Large intestine (tissue), 3 donors: ENCODE data around the gene AP4B1. TPM values are rescaled to one million over a fixed set of nuclear protein-coding genes. Genes with fewer than 3 reads are reported as not detected.

Source experiments
- DNase-seq, 2 donors: peaks; one replicate each; pipeline versions ENCODE4 v3.0.0 to v3.0.0-alpha.2; 2013
- H3K27ac ChIP-seq: one replicate; pipeline ENCODE4 v1.5.1; 2013; ENCODE audit warnings: low read length
- H3K27me3 ChIP-seq: 2 replicates; pipeline ENCODE4 v1.6.1; 2013; ENCODE audit warnings: low read length; ENCODE audit not compliant: control insufficient read depth, insufficient read depth
- H3K36me3 ChIP-seq: 2 replicates; pipeline ENCODE4 v1.6.1; 2013; ENCODE audit warnings: low read length; ENCODE audit not compliant: control insufficient read depth, insufficient read depth
- H3K4me1 ChIP-seq: one replicate; pipeline ENCODE4 v1.6.1; 2013; ENCODE audit warnings: low read length; ENCODE audit not compliant: control insufficient read depth, insufficient read depth
- H3K4me3 ChIP-seq: one replicate; pipeline ENCODE4 v1.5.1; 2013; ENCODE audit warnings: low read length
- H3K9me3 ChIP-seq: one replicate; pipeline ENCODE4 v1.6.1; 2013; ENCODE audit warnings: mild to moderate bottlenecking, low read depth, low read length, moderate library complexity; ENCODE audit not compliant: control insufficient read depth
- WGBS: methylation state at CpG from one replicate; pipeline ENCODE4 v1.1.5; 2013; ENCODE audit warnings: low lambda C conversion rate; ENCODE audit not compliant: insufficient coverage; 5-methylcytosine and 5-hydroxymethylcytosine counted together
- polyA plus RNA-seq: library from polyadenylated mRNA; unstranded; fragments of 120-200 nt; gene quantifications from one replicate; pipeline ENCODE4 v1.2.1, GENCODE V29; 2013

AP4B1 gene
- polyA plus RNA-seq, 1 donor: 39.6 TPM

DNA sequence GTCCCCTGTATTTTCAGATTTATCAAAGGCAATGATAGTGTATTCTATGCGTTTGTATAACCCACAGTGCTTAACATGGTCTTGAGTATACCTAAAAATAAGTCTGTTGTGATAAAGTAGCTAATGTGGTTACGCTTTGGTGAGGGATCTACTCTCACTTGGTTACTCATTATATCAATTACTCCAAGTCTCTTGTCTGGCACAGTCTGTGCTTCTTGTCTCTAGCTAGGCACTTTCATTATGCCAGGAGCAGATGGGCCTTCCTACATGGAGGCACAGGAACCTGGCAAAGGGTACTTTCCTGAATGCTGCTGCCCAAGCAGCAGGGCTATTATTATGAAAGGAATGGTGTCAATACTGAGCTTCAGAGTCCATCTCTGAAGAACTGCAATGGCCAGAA lies 28.9 kb downstream of the AP4B1 start:
- peak overlapping the region; percentile 81 for H3K27ac ChIP-seq
- no CpG with 5 or more reads among the region's 2 CpGs for WGBS
- DNase-seq: no peak

GRCh38 chr1:113874012-113874879 lies 30.4 kb downstream of the AP4B1 start:
- H3K36me3 ChIP-seq: no peaks in the 10 kb centered on the region
- H3K4me3 ChIP-seq: no peak overlapping the region
- 86% methylated on average over 1 of the region's 1 CpG for WGBS
- H3K27ac ChIP-seq: no peak overlapping the region
- H3K27me3 ChIP-seq: no peaks in the 10 kb centered on the region
- no peaks in the 10 kb centered on the region for H3K9me3 ChIP-seq
- H3K4me1 ChIP-seq: peaks cover 11% of the 10 kb centered on the region
- peak in 1 of 2 donors; percentile 35 for DNase-seq

More for the DNA sequence above, 28.9 kb downstream of the AP4B1 start:
- no peaks in the 10 kb centered on the region for H3K27me3 ChIP-seq
- H3K9me3 ChIP-seq: no peaks in the 10 kb centered on the region
- H3K4me3 ChIP-seq: no peak overlapping the region
- no peaks in the 10 kb centered on the region for H3K36me3 ChIP-seq
- H3K4me1 ChIP-seq: peaks cover 14% of the 10 kb centered on the region

DNA sequence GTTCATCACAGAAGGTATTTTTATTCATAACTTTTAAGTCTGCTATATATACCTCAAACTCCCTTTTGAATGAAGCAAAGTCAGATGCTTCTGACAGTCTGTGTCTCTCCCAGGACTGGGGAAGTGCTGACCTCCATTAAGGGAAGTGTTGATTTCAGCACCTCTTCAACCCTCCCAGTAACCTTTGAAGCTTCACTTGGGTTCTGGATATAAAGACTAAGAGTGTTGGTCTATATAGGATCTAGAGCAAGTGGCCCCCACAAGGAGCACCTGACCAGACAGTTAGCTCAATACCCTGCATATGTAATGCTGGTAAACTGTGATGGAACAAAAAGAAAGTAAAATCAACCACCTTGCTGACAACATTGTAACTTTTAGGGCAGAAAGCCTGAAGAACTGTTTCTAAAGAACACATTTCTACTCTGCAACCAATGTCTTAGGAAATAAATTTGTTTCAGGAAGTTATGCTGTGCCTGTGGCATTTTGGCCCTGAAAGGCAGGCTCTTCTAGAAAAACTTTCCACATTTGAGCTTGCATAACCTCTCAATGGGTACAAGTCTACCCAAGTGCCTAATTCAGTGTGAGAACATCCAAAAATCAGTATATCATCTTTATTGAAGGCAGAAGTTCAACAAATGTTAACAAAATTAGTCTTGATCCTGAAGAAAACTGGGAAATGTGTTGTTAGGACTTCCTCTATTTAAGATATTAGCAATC lies 32.2 kb downstream of the AP4B1 start:
- Histone ChIP-seq H3K27ac (no peak overlapping the region), H3K4me3 (no peak overlapping the region), H3K27me3 (no peaks in the 10 kb centered on the region), H3K4me1 (peaks cover 11% of the 10 kb centered on the region), H3K9me3 (no peaks in the 10 kb centered on the region), H3K36me3 (no peaks in the 10 kb centered on the region)
- no peak for DNase-seq

- no peak within 1 kb of the TSS for H3K27ac ChIP-seq
- no peaks in the 10 kb centered on the region for H3K9me3 ChIP-seq
- DNase-seq: peak in 1 of 2 donors; percentile 28
- no peaks in the 10 kb centered on the region for H3K36me3 ChIP-seq
- peaks cover 11% of the 10 kb centered on the region for H3K4me1 ChIP-seq
- H3K4me3 ChIP-seq: no peak within 1 kb of the TSS
- no peaks in the 10 kb centered on the region for H3K27me3 ChIP-seq
- no CpG with 5 or more reads among the region's 4 CpGs for WGBS
These were observed 32.9 kb downstream of the AP4B1 start, which contains the start of gene PTPN22 for GRCh38 chr1:113871597-113872113. TSS of gene PTPN22 (minus strand) at chr1:113871712.

DNA sequence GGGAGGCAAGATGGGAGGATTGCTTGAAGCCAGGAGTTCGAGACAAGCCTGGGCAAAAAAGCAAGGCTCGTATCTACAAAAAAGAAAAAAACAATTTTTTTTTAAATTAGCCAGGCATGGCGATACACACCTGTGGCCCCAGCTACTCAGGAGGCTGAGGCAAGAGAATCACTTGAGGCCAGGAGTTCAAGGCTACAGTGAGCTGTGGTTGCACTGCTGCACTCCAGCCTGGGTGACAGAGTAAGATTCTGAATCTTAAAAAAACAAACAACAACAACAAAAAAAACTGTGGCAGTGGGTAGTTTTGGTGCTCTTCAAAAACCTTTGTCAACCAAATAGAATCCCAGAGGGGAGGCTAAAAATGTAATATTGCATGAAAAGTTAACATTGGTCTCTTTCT lies 33.8 kb downstream of the AP4B1 start:
- Histone ChIP-seq H3K27me3 (no peaks in the 10 kb centered on the region), H3K4me3 (no peak overlapping the region), H3K27ac (no peak overlapping the region), H3K36me3 (no peaks in the 10 kb centered on the region), H3K4me1 (peaks cover 7% of the 10 kb centered on the region), H3K9me3 (no peaks in the 10 kb centered on the region)
- WGBS: no CpG with 5 or more reads among the region's 3 CpGs
- no peak for DNase-seq

GRCh38 chr1:113868387-113869083 lies 36.1 kb downstream of the AP4B1 start:
- Histone ChIP-seq H3K9me3 (no peaks in the 10 kb centered on the region), H3K4me3 (no peak overlapping the region), H3K36me3 (no peaks in the 10 kb centered on the region), H3K27me3 (no peaks in the 10 kb centered on the region), H3K27ac (no peak overlapping the region), H3K4me1 (no peaks in the 10 kb centered on the region)
- WGBS: no CpG with 5 or more reads among the region's 4 CpGs
- no peak for DNase-seq

- Histone ChIP-seq H3K27ac (no peak overlapping the region), H3K4me1 (no peaks in the 10 kb centered on the region), H3K9me3 (no peaks in the 10 kb centered on the region), H3K27me3 (no peaks in the 10 kb centered on the region), H3K36me3 (no peaks in the 10 kb centered on the region), H3K4me3 (no peak overlapping the region)
- WGBS: no CpG with 5 or more reads among the region's 5 CpGs
- DNase-seq: no peak
These were observed 43.0 kb downstream of the AP4B1 start for GRCh38 chr1:113861641-113862040.

DNA sequence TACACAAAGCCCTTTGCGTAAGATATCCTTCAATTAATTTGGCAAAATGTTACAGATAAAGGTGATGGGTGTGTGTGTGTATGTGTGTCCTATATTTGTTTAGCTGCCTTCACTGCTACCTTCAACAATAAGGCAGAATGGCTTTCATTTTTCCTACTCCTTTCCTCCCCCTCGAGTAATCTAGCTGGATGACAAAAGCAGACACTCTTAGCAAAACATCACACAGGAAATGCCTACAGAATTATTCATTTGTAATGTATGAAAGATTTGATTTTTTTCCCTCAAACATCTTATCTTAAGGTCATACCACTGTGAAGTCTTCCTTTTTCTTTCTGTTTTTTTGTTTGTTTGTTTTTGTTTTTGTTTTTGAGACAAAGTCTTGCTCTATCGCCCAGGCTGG lies 43.7 kb downstream of the AP4B1 start:
- no peaks in the 10 kb centered on the region for H3K27me3 ChIP-seq
- no peaks in the 10 kb centered on the region for H3K36me3 ChIP-seq
- H3K27ac ChIP-seq: no peak overlapping the region
- H3K4me3 ChIP-seq: no peak overlapping the region
- DNase-seq: no peak
- 83% methylated on average over 1 of the region's 3 CpGs for WGBS
- H3K4me1 ChIP-seq: no peaks in the 10 kb centered on the region
- H3K9me3 ChIP-seq: no peaks in the 10 kb centered on the region

- Histone ChIP-seq H3K27ac (no peak overlapping the region), H3K4me3 (no peak overlapping the region), H3K36me3 (no peaks in the 10 kb centered on the region), H3K27me3 (no peaks in the 10 kb centered on the region), H3K9me3 (no peaks in the 10 kb centered on the region), H3K4me1 (no peaks in the 10 kb centered on the region)
- DNase-seq: no peak
- 100% methylated on average over 1 of the region's 3 CpGs for WGBS
These were observed 45.0 kb downstream of the AP4B1 start for GRCh38 chr1:113859478-113860175.

GRCh38 chr1:113858982-113859381 lies 45.6 kb downstream of the AP4B1 start:
- no CpG with 5 or more reads among the region's 1 CpG for WGBS

More at GRCh38 chr1:113858982-113859381, 45.6 kb downstream of the AP4B1 start:
- no peak for DNase-seq
- no peaks in the 10 kb centered on the region for H3K27me3 ChIP-seq
- H3K4me1 ChIP-seq: no peaks in the 10 kb centered on the region
- no peak overlapping the region for H3K27ac ChIP-seq
- no peaks in the 10 kb centered on the region for H3K9me3 ChIP-seq
- H3K36me3 ChIP-seq: no peaks in the 10 kb centered on the region
- no peak overlapping the region for H3K4me3 ChIP-seq
